Measurements from ENCODE around the gene SEMG2. TPM values are rescaled to one million over a fixed set of nuclear protein-coding genes. Genes with fewer than 3 reads are reported as not detected.

Gene SEMG2
- total RNA-seq, 4 donors from 2014 or later: not detected

DNA sequence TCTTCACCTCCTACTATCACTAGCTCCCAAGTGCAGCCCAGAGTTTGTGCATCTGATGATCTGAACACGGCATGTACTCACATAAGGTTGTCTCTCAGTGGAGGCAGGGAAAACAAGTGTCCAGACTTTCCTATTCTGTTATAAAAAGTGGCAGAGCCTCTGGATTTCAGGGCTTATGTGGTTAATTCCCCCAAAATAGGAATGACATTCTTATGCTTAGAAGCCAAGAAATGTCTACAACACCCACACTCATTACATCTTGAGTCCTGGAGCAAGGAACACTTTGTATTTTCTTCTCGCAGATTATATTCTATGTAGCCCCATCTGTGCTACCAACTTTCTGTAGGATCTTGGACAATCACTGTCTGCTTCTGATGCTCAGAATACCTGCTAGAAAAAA lies 27.8 kb upstream of the SEMG2 start:
- TF ChIP-seq, protein P1, sequence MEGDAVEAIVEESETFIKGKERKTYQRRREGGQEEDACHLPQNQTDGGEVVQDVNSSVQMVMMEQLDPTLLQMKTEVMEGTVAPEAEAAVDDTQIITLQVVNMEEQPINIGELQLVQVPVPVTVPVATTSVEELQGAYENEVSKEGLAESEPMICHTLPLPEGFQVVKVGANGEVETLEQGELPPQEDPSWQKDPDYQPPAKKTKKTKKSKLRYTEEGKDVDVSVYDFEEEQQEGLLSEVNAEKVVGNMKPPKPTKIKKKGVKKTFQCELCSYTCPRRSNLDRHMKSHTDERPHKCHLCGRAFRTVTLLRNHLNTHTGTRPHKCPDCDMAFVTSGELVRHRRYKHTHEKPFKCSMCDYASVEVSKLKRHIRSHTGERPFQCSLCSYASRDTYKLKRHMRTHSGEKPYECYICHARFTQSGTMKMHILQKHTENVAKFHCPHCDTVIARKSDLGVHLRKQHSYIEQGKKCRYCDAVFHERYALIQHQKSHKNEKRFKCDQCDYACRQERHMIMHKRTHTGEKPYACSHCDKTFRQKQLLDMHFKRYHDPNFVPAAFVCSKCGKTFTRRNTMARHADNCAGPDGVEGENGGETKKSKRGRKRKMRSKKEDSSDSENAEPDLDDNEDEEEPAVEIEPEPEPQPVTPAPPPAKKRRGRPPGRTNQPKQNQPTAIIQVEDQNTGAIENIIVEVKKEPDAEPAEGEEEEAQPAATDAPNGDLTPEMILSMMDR (IDR thresholded peaks at IDR 0.05): no peak
- TF ChIP-seq POLR2A (IDR thresholded peaks at IDR 0.05): no peak
- 89 to 92% methylated on average over 2 of the region's 2 CpGs for WGBS, 2 donors

DNA sequence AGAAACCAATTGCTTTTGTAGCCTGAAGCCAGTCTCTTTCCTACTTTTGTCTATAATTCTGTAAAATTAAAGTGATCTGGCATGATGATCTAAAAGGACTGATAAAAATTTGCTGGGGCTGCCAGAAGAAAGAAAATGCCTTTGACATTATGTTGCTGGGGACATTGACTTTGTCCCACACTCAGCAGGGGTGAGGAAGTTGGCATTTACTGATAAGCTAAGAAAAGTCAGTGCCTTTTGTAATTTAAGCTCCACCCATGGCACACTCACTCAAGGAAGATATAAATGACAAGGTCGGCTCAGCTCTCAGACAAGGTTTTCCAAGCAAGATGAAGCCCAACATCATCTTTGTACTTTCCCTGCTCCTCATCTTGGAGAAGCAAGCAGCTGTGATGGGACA lies 14.4 kb upstream of the SEMG2 start, which contains the start of gene SEMG1:
Gene SEMG1, plus strand, starts transcription at position 309 of the 400 bp plus-strand sequence. Its CDS starts 21 bp downstream, at position 330.
- DNase-seq (ENCODE audit: low spot score in 2 of 2): no peak
- no peak within 1 kb of the TSS for H3K4me3 ChIP-seq (ENCODE audit: low read depth, poor library complexity, severe bottlenecking)
- WGBS, 2 donors: 27 to 31% methylated on average over 1 of the region's 1 CpG
- TF ChIP-seq, protein P1 (IDR thresholded peaks at IDR 0.05): no peak
- intact Hi-C loops (cut with DNase I; ENCODE audit: low total_unique reads): no loop called here

More for the DNA sequence above, 27.8 kb upstream of the SEMG2 start:
- H3K4me3 ChIP-seq (ENCODE audit: low read depth, poor library complexity, severe bottlenecking): no peak overlapping the region
- DNase-seq (ENCODE audit: low spot score in 2 of 2): no peak
- intact Hi-C loops (cut with DNase I; ENCODE audit: low total_unique reads): no loop called here

DNA sequence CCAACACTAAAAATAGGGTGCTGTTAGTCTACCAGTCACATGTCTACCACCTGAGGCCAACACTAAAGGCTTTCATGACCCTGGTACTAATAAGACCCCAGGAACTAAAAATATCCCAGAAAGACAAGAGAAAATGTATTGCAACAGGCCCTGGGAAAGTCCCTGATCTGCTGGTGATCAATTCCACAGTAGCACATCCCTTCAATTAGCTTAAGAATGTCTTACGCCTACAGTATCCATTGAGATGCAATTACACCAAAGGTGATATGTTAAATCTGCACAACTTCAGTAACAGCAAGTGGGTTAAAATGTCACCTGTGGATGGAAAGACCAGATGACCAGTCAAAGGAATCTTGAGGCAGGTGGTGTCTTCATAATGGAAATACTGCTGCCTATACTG lies 11.2 kb upstream of the SEMG2 start:
- 91 to 95% methylated on average over 1 of the region's 1 CpG for WGBS, 2 donors

DNA sequence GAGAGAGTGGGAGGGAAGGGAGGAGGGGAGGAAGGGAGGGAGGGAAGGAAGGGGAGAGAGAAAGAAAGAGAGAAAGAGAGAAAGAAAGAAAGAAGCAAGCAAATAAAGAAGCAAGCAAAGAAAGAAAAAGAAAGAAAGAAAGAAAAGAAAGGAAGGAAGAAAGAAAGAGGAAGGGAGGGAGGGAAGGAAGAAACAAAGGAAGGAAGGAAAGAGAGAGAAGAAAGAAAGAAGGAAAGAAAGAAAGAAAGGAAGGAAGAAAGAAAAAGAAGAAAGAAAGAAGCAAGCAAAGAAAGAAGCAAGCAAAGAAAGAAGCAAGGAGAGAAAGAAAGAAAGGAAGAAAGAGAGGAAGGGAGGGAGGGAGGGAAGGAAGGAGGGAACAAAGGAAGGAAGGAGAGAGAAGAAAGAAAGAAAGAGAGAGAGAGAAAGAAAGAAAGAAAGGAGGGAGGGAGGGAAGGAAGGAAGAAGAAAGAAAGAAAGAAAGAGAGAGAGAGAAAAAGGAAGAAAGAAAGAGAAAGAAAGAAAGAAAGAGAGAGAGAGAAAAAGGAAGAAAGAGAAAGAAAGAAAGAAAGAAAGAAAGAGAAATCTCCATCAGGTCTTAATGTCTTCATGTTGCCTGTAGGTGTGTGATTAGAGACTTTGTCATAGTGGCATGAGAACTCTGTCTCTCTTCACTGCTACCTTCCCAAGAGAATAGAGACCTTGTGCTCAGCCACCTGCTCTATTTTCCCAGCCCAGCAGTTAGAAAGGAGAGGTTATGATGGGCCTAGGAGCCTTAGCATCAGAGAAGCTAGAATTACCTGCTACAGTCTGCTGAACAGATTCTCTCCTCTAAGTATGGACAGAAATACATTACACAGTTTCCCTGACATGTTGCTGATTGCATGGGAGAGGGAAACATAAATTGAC lies 9.4 kb upstream of the SEMG2 start:
- no peak for DNase-seq (ENCODE audit: low spot score in 2 of 2)
- TF ChIP-seq POLR2A (IDR thresholded peaks at IDR 0.05): no peak
- TF ChIP-seq, protein P1 (IDR thresholded peaks at IDR 0.05): no peak
- no peak overlapping the region for H3K4me3 ChIP-seq (ENCODE audit: low read depth, poor library complexity, severe bottlenecking)
- intact Hi-C loops (cut with DNase I; ENCODE audit: low total_unique reads): no loop called here

More for the DNA sequence above, 11.2 kb upstream of the SEMG2 start:
- no peak overlapping the region for H3K4me3 ChIP-seq (ENCODE audit: low read depth, poor library complexity, severe bottlenecking)
- DNase-seq (ENCODE audit: low spot score in 2 of 2): no peak
- TF ChIP-seq, protein P1 (IDR thresholded peaks at IDR 0.05): no peak
- TF ChIP-seq POLR2A (IDR thresholded peaks at IDR 0.05): no peak
- intact Hi-C loops (cut with DNase I; ENCODE audit: low total_unique reads): no loop called here

DNA sequence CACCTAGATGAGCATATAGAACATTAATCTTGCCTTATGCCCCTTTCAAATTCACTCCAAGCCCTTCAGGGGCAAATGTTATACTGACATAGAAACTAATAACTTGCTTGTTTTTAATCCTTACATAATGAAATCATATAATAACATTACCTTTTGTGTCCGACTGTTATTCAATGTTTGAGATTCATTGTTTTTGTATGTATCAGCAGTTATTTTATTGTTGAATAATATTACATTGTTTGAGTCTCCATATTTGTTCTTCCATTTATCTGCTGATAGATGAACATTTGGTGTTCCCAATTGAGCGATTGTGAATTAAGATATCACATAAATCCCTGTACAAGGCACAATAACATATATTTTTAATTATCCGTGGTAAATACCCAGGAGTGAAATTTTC lies 8.3 kb upstream of the SEMG2 start:
- 88% methylated on average over 3 of the region's 3 CpGs for WGBS, 2 donors
- TF ChIP-seq, protein P1 (IDR thresholded peaks at IDR 0.05): no peak
- no peak for TF ChIP-seq POLR2A (IDR thresholded peaks at IDR 0.05)
- H3K4me3 ChIP-seq (ENCODE audit: low read depth, poor library complexity, severe bottlenecking): no peak overlapping the region
- intact Hi-C loops (cut with DNase I; ENCODE audit: low total_unique reads): no loop called here
- DNase-seq (ENCODE audit: low spot score in 2 of 2): no peak

All from lower leg skin (tissue), 4 donors.